ENCODE data around the gene SSRP1.

GRCh38 chr11:57353036-57353435, 17.3 kb upstream of the SSRP1 start:
- TF ChIP-seq CTCF (IDR thresholded peaks at IDR 0.05) (no peak), ZFX (IDR thresholded peaks at IDR 0.05; ENCODE audit: borderline replicate concordance) (no peak)

Measured in 22Rv1 (cell line).